Measurements from ENCODE around the gene ADGRL3.

ADGRL3 gene

GRCh38 chr4:61994036-61994435 is 793.9 kb downstream of the ADGRL3 start:
- DNase-seq (ENCODE audit: low read depth, low spot score) = no peak

- no peak for DNase-seq (ENCODE audit: low read depth, low spot score)
These were observed 795.7 kb downstream of the ADGRL3 start for GRCh38 chr4:61995717-61996340.

GRCh38 chr4:61996943-61997342 is 796.8 kb downstream of the ADGRL3 start:
- no peak for DNase-seq (ENCODE audit: low read depth, low spot score)

- no peak for DNase-seq (ENCODE audit: low read depth, low spot score)
These were observed 797.7 kb downstream of the ADGRL3 start for GRCh38 chr4:61997831-61998230.

- no peak for DNase-seq (ENCODE audit: low read depth, low spot score)
These were observed 803.6 kb downstream of the ADGRL3 start for GRCh38 chr4:62003695-62004094.

- no peak for DNase-seq (ENCODE audit: low read depth, low spot score)
These were observed 804.8 kb downstream of the ADGRL3 start for GRCh38 chr4:62004881-62005280.

- no peak for DNase-seq (ENCODE audit: low read depth, low spot score)
These were observed 806.0 kb downstream of the ADGRL3 start for GRCh38 chr4:62006108-62006507.

- DNase-seq (ENCODE audit: low read depth, low spot score) = no peak
These were observed 815.1 kb downstream of the ADGRL3 start for GRCh38 chr4:62015043-62015739.

GRCh38 chr4:62018537-62018936 is 818.4 kb downstream of the ADGRL3 start:
- DNase-seq (ENCODE audit: low read depth, low spot score) = no peak

GRCh38 chr4:62023633-62024032 is 823.5 kb downstream of the ADGRL3 start:
- no peak for DNase-seq (ENCODE audit: low read depth, low spot score)

GRCh38 chr4:62028745-62029144 is 828.6 kb downstream of the ADGRL3 start:
- DNase-seq (ENCODE audit: low read depth, low spot score) = no peak

GRCh38 chr4:62030958-62031357 is 830.8 kb downstream of the ADGRL3 start:
- no peak for DNase-seq (ENCODE audit: low read depth, low spot score)

GRCh38 chr4:62037571-62037970 is 837.4 kb downstream of the ADGRL3 start:
- DNase-seq (ENCODE audit: low read depth, low spot score) = no peak

- no peak for DNase-seq (ENCODE audit: low read depth, low spot score)
These were observed 851.2 kb downstream of the ADGRL3 start for GRCh38 chr4:62051332-62051731.

GRCh38 chr4:62053974-62054373 is 853.8 kb downstream of the ADGRL3 start:
- DNase-seq (ENCODE audit: low read depth, low spot score) = no peak

- no peak for DNase-seq (ENCODE audit: low read depth, low spot score)
These were observed 856.9 kb downstream of the ADGRL3 start for GRCh38 chr4:62057031-62057430.

- no peak for DNase-seq (ENCODE audit: low read depth, low spot score)
These were observed 858.4 kb downstream of the ADGRL3 start for GRCh38 chr4:62058571-62058970.

GRCh38 chr4:62070291-62070852 is 870.2 kb downstream of the ADGRL3 start:
- no peak for DNase-seq (ENCODE audit: low read depth, low spot score)

- no peak for DNase-seq (ENCODE audit: low read depth, low spot score)
These were observed 875.0 kb downstream of the ADGRL3 start for GRCh38 chr4:62075089-62075488.

GRCh38 chr4:62075521-62075920 is 875.4 kb downstream of the ADGRL3 start:
- DNase-seq (ENCODE audit: low read depth, low spot score) = no peak

GRCh38 chr4:62077406-62077805 is 877.3 kb downstream of the ADGRL3 start:
- DNase-seq (ENCODE audit: low read depth, low spot score) = no peak

GRCh38 chr4:62080431-62080830 is 880.3 kb downstream of the ADGRL3 start:
- no peak for DNase-seq (ENCODE audit: low read depth, low spot score)

- no peak for DNase-seq (ENCODE audit: low read depth, low spot score)
These were observed 887.6 kb downstream of the ADGRL3 start for GRCh38 chr4:62087706-62088105.

Data from smooth muscle cell of the brain vasculature (primary cell).